Measurements from ENCODE around the gene ENOX1.

GRCh38 chr13:43203781-43204180, 583.0 kb downstream of the ENOX1 start:
- TF ChIP-seq RAD21 (IDR thresholded peaks at IDR 0.05 in 1 of 2, conservative IDR thresholded peaks at IDR 0.05 in 1 of 2; ENCODE audit: low read depth in 2 of 2, low read length in 2 of 2) (no peak), ATF3 (IDR thresholded peaks at IDR 0.05; ENCODE audit: insufficient read depth, low read depth, low read length) (no peak), SIRT6 (IDR thresholded peaks at IDR 0.05; ENCODE audit: low read length) (no peak), MAX (IDR thresholded peaks at IDR 0.05) (no peak), POLR2AphosphoS5 (IDR thresholded peaks at IDR 0.05; ENCODE audit: low read depth, low read length) (no peak), ZNF274 (IDR thresholded peaks at IDR 0.05; ENCODE audit: borderline replicate concordance, extremely low read depth, low read length) (no peak), CTCF (IDR thresholded peaks at IDR 0.05; ENCODE audit: control extremely low read depth in 1 of 3, insufficient read depth in 1 of 3, low read depth in 1 of 3, low read length in 3 of 3) (no peak), JUN (IDR thresholded peaks at IDR 0.05; ENCODE audit: low read depth, low read length) (no peak), SUZ12 (IDR thresholded peaks at IDR 0.05; ENCODE audit: low read length) (no peak), POLR2A (IDR thresholded peaks at IDR 0.05; ENCODE audit: control extremely low read depth in 1 of 2, low read depth in 2 of 2, low read length in 2 of 2) (no peak), USF2 (IDR thresholded peaks at IDR 0.05; ENCODE audit: low read length) (no peak)

Measured in H1 (cell line).